ENCODE data around the gene CLRN2.

DNA sequence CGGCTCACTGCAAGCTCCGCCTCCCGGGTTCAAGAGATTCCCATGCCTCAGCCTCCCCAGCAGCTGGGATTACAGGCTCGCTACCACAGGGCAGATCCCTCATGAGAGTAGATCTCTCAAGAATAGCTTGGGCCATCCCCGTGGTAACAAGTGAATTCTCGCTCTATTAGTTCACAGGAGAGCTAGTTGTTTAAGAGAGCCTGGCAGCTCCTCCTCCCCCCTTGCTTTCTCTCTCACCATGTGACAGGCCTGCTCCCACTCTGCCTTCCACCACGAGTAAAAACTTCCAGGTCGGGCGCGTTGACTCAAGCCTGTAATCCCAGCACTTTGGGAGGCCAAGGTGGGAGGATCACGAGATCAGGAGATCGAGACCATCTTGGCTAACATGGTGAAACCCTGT lies 31.7 kb downstream of the CLRN2 start:
- TF ChIP-seq, protein P1, sequence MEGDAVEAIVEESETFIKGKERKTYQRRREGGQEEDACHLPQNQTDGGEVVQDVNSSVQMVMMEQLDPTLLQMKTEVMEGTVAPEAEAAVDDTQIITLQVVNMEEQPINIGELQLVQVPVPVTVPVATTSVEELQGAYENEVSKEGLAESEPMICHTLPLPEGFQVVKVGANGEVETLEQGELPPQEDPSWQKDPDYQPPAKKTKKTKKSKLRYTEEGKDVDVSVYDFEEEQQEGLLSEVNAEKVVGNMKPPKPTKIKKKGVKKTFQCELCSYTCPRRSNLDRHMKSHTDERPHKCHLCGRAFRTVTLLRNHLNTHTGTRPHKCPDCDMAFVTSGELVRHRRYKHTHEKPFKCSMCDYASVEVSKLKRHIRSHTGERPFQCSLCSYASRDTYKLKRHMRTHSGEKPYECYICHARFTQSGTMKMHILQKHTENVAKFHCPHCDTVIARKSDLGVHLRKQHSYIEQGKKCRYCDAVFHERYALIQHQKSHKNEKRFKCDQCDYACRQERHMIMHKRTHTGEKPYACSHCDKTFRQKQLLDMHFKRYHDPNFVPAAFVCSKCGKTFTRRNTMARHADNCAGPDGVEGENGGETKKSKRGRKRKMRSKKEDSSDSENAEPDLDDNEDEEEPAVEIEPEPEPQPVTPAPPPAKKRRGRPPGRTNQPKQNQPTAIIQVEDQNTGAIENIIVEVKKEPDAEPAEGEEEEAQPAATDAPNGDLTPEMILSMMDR (IDR thresholded peaks at IDR 0.05): no peak
- TF ChIP-seq ZNF232 (CRISPR knock-in tag; IDR thresholded peaks at IDR 0.05): no peak
